ENCODE measurements around the gene ITIH3.

DNA sequence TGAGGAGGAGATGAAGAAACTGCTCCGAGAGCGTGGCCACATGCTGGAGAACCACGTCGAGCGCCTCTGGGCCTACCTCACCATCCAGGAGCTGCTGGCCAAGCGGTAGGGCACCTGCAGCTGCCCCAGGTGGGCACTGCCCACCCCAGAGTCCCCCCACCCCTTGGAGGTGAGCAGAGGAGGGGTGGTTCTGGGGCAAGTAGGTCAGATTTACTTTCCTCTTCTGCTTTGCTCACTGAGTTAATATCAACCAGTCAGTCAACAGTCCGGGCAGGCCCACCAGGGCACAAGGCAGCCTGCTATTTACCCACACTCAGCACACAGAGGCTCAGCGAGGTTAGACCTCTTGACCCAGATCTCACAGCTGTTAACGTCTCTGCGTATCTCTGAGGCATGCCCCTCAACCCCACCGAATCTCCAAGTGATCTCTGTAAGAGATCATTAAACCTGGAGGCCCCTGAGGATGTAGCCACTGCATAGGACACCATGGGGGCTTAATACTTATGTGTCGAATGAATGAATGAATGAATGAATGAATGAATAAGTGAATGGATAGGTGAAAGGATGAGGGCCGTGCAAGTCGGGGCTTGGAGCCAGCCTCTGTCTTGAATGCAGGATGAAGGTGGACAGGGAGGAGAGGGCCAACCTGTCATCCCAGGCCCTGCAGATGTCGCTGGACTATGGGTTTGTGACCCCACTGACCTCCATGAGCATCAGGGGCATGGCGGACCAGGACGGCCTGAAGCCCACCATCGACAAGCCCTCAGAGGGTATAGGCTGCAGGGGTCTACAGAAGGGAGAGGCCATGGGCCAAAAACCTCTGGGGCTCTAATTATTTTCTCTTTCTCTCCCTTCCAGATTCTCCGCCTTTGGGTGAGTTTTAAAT is 8.0 kb upstream of the ITIH3 start:
- TF ChIP-seq, protein P1, sequence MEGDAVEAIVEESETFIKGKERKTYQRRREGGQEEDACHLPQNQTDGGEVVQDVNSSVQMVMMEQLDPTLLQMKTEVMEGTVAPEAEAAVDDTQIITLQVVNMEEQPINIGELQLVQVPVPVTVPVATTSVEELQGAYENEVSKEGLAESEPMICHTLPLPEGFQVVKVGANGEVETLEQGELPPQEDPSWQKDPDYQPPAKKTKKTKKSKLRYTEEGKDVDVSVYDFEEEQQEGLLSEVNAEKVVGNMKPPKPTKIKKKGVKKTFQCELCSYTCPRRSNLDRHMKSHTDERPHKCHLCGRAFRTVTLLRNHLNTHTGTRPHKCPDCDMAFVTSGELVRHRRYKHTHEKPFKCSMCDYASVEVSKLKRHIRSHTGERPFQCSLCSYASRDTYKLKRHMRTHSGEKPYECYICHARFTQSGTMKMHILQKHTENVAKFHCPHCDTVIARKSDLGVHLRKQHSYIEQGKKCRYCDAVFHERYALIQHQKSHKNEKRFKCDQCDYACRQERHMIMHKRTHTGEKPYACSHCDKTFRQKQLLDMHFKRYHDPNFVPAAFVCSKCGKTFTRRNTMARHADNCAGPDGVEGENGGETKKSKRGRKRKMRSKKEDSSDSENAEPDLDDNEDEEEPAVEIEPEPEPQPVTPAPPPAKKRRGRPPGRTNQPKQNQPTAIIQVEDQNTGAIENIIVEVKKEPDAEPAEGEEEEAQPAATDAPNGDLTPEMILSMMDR (IDR thresholded peaks at IDR 0.05; ENCODE audit: low read depth, low read length, missing input control), result no peak
- TF ChIP-seq YY1 (IDR thresholded peaks at IDR 0.05), result no peak
- no peak for TF ChIP-seq RAD21 (IDR thresholded peaks at IDR 0.05)
- no peak for TF ChIP-seq TAF1 (conservative IDR thresholded peaks at IDR 0.05)
- TF ChIP-seq, protein P2, sequence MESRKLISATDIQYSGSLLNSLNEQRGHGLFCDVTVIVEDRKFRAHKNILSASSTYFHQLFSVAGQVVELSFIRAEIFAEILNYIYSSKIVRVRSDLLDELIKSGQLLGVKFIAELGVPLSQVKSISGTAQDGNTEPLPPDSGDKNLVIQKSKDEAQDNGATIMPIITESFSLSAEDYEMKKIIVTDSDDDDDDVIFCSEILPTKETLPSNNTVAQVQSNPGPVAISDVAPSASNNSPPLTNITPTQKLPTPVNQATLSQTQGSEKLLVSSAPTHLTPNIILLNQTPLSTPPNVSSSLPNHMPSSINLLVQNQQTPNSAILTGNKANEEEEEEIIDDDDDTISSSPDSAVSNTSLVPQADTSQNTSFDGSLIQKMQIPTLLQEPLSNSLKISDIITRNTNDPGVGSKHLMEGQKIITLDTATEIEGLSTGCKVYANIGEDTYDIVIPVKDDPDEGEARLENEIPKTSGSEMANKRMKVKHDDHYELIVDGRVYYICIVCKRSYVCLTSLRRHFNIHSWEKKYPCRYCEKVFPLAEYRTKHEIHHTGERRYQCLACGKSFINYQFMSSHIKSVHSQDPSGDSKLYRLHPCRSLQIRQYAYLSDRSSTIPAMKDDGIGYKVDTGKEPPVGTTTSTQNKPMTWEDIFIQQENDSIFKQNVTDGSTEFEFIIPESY (IDR thresholded peaks at IDR 0.05), result no peak
- TF ChIP-seq, protein P3, sequence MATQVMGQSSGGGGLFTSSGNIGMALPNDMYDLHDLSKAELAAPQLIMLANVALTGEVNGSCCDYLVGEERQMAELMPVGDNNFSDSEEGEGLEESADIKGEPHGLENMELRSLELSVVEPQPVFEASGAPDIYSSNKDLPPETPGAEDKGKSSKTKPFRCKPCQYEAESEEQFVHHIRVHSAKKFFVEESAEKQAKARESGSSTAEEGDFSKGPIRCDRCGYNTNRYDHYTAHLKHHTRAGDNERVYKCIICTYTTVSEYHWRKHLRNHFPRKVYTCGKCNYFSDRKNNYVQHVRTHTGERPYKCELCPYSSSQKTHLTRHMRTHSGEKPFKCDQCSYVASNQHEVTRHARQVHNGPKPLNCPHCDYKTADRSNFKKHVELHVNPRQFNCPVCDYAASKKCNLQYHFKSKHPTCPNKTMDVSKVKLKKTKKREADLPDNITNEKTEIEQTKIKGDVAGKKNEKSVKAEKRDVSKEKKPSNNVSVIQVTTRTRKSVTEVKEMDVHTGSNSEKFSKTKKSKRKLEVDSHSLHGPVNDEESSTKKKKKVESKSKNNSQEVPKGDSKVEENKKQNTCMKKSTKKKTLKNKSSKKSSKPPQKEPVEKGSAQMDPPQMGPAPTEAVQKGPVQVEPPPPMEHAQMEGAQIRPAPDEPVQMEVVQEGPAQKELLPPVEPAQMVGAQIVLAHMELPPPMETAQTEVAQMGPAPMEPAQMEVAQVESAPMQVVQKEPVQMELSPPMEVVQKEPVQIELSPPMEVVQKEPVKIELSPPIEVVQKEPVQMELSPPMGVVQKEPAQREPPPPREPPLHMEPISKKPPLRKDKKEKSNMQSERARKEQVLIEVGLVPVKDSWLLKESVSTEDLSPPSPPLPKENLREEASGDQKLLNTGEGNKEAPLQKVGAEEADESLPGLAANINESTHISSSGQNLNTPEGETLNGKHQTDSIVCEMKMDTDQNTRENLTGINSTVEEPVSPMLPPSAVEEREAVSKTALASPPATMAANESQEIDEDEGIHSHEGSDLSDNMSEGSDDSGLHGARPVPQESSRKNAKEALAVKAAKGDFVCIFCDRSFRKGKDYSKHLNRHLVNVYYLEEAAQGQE (IDR thresholded peaks at IDR 0.05), result peak; percentile 39
- TF ChIP-seq, protein P4, sequence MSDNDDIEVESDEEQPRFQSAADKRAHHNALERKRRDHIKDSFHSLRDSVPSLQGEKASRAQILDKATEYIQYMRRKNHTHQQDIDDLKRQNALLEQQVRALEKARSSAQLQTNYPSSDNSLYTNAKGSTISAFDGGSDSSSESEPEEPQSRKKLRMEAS (IDR thresholded peaks at IDR 0.05), result peak; percentile 36
- TF ChIP-seq, protein P5, sequence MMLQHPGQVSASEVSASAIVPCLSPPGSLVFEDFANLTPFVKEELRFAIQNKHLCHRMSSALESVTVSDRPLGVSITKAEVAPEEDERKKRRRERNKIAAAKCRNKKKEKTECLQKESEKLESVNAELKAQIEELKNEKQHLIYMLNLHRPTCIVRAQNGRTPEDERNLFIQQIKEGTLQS (IDR thresholded peaks at IDR 0.05), result no peak
- TF ChIP-seq EGR1 (IDR thresholded peaks at IDR 0.05; ENCODE audit: low read depth in 2 of 2), result no peak
- peak; percentile 12 to 67 for TF ChIP-seq HNF4A (conservative IDR thresholded peaks at IDR 0.05)
- no peak for TF ChIP-seq GABPA (IDR thresholded peaks at IDR 0.05 in 1 of 2, conservative IDR thresholded peaks at IDR 0.05 in 1 of 2)
- no peak for TF ChIP-seq JUND (IDR thresholded peaks at IDR 0.05)
- peak; percentile 74 for TF ChIP-seq FOXA2 (IDR thresholded peaks at IDR 0.05)
